GM21825 (cell line): ENCODE results near the gene JUP.
A peak's percentile ranks its signal among the peaks of the same experiment; 100 is the strongest.
"Not testable (repeated sequence)": the region's sequence is repeated elsewhere in the genome, so short reads cannot be mapped to it uniquely, and the experiment has no call there.

Experiments used
- ATAC-seq: cut with Tn5 transposase; IDR thresholded peaks from one replicate; pipeline ENCODE4 v1.9.1; 2021; ENCODE audit warnings: mild to moderate bottlenecking, moderate library complexity; ENCODE audit not compliant: unreplicated experiment

The JUP gene

DNA sequence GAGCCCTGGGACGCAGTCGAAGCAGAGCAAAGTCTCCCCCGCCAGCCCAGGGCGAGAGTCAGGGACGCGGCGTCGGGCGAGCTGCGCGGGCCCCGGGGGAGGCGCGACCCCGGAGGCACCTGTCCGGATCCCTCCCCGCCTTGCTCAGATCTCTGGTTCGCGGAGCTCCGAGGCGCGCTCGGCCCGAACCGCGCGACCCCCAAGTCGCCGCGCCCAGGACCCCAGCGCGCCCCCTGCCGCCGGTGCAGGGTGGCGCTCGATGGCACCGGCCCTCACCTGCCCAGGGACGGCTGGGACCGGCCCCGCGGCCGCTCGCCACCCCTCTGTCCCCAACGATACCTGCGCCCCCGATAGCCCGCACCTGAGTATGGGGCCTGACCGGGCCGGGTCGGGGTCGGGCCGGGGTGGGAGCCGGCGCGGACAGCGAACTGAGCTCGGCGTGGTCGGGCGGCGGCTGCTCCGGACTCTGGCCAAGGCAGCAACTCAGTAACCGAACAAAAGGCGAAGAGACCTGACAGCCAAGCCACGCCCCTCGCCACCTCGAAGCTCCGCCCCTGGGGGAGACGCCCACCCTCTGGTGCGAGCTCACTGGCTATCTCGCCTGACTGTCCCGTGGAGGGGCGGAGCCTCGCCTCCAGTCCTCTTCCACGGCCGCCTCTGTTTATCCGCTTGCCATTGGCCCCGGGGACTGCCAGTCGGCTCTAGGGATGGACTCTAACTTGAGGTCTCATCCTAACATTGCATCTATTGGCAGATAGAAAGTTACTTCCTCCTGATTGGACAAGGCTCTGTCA lies at the start of gene JUP:
Gene JUP (minus strand): TSS at position 485 of the 794 bp plus-strand sequence. CDS start 14,857 bp downstream, outside the sequence.
- no peak for ATAC-seq

DNA sequence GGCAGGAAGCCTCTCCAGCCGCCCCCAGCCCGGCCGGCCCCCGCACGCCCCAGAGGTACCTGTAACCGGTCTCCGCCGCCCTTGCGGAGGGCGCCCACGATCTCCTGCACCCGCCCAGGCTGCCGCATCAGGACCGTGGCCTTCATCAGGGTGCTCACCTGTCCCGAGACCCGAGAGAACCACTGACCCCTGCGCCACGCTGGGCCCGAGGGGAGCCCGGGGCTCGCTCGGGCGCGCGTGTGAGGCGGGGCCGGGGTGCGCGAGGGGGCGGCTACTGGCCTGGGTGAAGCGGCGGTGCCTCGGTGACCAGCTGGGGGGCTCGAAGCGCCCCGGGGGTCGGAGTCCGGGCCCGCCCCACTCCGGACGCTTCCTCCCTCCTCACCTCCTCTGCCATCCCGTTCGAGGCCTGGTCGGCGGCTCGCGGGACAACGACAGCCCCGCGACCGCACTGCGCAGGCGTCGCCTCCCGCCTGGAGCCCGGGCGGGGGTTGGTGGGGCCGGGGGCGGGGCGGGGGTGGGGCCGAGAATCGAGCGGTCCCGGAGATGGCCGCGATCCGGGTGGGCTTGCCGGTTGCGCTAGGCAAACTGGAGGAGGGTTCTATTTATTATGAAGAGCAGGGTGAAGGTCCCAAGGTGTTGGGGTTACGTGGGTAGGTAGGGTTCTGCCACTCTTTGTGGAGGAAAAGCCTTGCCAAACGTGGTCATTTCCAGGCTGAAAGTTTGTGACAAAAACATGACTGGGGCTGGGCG lies 49.5 kb upstream of the JUP start, which contains the start of gene NT5C3B:
Gene NT5C3B (minus strand): TSS at position 433 of the 750 bp plus-strand sequence. CDS start 39 bp downstream, at position 394.
- peak; percentile 74 for ATAC-seq

DNA sequence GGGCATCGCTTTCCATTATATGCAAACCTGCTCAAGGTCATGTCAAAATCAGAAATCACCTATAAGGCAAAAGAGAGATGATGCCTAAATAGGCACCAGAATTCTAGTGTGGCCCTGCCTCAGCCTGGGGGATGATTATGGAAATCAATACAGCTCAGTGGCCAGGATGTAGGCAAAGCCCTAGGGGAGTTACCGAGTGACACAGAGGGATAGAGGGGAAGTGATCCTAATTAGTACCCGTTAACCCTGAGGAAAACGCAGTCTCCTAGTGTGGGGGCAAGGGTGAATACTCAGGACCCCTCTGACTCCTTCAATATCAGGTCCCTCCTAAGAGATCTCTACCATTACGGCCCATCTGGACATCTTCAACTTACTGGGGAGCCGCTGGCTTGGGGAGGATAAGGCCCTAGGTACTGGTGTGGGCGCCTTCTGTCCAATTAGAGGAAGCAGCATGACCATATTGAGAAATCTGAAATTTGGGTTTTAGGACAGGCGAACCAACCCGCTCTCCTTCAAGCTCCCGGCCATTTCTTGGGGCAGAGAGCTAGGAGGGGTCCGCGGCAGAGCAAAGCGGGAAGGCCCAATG lies 48.8 kb upstream of the JUP start:
- ATAC-seq, result peak; percentile 23

DNA sequence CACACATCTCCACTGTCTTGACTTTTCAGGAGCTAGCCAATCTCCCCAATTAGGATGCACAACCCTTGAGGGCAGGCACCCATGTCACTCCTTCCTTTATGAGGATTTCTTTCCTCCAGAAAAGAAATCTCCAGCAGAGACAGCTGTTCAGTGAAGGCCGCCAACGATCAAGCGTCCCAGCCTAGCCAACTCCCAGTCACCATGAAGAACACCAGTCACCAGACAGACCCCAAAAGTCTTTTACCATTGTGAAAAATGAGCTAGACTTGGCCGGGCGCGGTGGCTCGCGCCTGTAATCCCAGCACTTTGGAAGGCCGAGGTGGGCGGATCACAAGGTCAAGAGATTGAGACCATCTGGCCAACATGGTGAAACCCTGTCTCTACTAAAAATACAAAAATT lies 43.5 kb upstream of the JUP start:
- ATAC-seq, result not testable (repeated sequence)

DNA sequence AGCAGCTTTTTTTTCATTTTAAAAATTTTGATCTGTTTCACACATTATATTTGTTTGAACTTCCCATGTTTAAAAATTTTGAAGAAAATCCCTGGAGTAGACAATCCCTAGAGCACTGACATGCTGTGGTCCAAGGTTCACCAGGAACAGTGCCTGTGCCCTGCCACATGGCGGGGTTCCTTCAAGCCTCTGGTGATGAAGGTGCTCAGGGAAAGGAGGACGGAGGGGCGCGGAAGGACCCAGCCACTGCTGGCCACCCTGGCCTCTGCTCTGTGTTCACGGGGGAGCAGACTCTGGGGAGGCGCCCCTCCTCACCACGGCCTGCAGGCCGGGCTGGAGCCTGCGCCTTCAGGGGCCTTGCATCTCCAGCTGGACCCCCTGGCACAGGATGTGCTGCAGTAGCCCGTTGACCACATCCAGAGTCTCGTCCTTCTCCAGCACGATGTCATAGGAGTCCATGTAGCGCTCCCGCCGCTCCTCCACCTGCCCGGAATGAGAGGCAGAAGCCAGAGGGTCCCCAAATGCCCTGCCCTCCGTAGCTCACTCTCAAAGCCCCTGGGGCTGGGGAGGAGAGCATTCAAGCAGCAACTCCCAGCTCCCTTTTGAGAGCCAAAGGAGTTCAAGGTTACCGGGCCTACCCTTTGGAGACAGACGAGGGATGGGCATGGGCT lies 38.8 kb upstream of the JUP start:
- ATAC-seq, result no peak

DNA sequence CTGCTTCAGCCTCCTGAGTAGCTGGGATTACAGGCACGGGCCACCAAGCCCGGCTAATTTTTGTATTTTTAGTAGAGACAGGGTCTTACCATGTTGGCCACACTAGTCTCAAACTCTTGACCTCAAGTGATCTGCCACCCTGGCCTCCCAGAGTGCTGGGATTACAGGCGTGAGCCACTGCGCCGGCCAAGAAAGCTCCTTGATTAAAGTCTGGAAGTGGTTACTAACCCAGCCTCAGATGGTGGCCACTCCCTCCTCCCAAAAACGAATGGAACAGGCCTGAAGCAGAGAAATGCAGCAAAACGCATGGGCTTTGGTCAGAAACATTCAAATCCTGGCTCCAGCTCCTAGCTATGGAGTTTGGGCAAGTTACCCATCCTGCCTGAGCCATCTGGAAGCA lies 37.6 kb upstream of the JUP start:
- ATAC-seq, result no peak

DNA sequence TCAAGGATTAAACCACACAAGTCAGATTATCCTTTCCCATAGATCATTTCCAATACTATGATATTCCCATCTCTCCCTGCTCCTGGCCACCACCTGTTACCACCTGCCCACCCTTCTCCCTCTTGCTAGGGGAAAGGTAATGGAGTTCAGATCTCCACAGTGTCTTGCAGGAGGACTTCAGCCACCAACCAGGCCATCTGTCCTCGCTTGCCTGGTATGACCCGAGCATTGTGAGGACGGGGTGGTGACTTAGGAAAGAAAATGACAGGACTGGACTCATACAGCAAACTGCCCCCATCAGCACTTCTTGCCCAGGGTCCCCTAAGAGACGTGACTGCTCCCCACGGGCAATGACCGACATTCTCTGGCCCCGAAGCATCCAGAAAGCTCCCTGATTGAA lies 37.1 kb upstream of the JUP start:
- no peak for ATAC-seq

DNA sequence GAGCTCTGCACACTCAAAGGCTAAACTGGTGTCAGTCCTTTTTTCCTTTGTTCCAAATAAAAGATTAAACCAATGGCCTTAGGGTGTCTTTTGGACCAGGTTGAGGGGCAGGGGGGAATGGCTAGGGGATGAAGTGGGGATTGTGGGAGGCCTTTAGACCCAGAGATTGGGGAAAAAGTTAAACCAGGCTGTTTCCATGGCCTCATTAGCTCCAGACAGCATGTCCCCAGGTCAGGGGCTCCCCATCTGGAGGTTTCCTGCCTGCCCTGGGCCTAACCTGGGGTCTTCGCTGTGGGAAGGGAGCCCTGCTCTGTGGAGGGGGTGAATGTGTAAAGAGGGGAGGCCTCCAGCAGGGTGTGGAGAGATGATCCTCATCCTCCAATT lies 36.6 kb upstream of the JUP start:
- ATAC-seq, result no peak

DNA sequence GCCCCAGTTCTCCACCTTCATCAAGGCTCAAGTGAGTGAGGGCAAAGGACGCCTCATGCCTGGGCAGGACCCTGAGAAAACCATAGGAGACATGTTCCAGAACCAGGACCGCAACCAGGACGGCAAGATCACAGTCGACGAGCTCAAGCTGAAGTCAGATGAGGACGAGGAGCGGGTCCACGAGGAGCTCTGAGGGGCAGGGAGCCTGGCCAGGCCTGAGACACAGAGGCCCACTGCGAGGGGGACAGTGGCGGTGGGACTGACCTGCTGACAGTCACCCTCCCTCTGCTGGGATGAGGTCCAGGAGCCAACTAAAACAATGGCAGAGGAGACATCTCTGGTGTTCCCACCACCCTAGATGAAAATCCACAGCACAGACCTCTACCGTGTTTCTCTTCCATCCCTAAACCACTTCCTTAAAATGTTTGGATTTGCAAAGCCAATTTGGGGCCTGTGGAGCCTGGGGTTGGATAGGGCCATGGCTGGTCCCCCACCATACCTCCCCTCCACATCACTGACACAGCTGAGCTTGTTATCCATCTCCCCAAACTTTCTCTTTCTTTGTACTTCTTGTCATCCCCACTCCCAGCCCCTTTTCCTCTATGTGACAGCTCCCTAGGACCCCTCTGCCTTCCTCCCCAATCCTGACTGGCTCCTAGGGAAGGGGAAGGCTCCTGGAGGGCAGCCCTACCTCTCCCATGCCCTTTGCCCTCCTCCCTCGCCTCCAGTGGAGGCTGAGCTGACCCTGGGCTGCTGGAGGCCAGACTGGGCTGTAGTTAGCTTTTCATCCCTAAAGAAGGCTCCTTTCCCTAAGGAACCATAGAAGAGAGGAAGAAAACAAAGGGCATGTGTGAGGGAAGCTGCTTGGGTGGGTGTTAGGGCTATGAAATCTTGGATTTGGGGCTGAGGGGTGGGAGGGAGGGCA lies 36.0 kb upstream of the JUP start:
- no peak for ATAC-seq

DNA sequence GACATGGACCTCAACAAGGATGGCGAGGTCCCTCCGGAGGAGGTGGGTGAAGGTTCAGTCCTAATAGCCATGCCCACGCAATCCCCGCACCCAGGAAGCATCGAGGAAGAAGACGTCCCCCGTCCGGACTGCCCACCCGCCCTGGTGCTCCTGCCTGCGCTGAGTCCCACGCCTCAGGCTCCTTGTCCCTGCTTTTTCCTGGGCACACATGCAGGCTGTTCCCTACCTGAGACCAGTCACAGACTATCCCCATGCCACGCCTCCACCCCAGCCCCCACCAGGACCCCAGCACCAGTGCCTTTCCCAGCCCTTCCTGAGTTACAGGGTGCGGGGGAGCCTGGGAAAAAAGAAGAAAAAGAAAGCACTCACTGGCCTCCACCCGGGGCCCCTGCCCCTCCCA lies 35.3 kb upstream of the JUP start:
- ATAC-seq, result no peak

DNA sequence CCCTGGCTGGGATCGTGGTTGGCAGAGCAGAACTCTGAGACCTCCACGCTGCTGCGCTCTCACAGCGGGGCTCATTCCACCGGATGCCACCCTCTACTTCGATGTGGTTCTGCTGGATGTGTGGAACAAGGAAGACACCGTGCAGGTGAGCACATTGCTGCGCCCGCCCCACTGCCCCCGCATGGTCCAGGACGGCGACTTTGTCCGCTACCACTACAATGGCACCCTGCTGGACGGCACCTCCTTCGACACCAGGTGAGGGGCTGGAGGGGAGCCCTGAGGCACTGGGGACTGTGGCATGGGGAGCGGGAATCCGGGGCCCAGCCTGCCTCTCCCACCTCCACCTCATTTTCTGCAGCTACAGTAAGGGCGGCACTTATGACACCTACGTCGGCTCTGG lies 31.5 kb upstream of the JUP start:
- ATAC-seq, result no peak

DNA sequence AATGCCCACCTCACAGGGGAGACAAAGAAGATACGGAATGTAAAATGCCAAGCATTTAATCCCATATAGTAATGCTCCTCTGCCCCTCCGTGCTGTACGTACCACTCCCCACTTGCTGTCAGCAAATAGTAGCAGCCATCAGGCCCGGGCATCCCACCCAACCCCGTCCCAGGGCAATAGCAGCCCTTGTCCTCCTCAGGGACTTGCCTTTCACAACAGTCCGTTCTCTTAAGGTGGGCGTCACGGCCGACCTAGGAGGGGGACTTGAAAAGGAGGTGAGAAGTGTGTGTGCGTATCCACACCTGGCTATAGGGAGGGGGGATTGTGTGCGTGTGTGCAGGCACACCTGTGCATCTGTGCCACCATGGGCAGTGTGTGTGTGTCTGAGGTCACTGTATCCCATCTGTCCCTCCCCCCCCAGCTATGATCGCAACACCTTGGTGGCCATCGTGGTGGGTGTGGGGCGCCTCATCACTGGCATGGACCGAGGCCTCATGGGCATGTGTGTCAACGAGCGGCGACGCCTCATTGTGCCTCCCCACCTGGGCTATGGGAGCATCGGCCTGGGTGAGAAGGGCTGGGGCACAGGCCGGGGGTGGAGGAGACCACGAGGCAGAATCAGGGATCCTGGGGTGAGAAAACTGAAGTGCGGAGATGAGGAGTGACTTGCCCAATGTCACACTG lies 30.3 kb upstream of the JUP start:
- no peak for ATAC-seq

DNA sequence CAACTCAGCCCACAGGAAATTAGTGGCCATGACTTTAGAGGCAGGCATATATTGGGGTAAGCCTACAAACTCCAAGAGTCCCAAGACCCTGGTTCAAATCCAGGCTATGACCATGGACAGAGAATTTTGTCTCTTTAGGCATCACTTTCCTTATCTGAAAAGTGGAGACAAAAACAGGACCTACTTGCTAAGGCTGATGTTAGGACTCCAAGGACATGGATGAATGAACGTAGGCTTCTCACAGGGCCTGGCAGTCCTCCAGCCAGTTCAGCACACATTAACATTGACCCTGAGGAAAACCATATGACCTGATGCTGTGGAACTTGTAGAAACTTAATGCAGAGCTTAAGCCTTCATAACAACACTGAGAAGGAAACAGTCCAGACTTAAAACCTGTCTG lies 27.7 kb upstream of the JUP start:
- no peak for ATAC-seq

DNA sequence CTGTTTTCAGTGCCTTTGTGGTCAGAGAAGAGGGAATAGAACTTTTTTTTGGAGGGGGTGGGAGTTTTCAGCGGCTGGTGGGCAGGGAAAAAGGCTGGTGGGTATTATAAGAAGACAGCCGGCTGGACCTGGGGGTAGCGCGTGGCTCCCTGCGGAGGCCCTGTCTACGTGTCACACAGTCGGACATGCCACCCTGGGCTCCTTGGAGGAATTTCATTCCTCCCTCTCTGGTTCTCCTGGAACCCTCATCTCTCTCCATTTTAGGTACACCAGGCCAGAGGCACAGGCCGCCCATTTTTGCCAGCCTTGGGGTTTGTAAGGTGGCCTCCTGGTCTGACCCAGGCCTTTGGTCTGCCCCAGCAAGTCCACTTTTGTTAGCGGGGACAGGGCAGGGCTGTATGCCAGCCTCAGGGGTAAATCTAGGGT lies 27.2 kb upstream of the JUP start:
- ATAC-seq, result no peak

DNA sequence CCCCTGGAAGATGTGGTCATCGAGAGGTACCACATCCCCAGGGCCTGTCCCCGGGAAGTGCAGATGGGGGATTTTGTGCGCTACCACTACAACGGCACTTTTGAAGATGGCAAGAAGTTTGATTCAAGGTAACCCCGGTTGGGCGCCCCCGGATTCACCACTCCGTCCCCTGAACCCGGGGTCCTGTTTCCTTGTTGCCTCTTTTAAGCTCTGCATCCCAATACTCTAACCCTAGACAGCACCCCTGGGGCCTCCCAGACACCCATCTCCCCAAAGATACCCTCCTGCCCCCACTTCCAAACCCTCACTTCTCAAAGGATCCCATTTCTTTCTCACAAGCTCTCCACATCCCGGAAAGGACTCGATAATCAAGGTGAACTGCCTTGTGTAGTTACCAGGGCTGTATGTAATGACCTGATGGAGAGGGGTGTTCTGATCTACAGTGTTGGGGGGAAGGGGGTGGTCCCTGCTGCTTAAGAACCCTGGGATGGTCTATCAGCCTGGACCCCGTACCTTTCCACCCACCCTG lies 26.7 kb upstream of the JUP start:
- ATAC-seq, result no peak

DNA sequence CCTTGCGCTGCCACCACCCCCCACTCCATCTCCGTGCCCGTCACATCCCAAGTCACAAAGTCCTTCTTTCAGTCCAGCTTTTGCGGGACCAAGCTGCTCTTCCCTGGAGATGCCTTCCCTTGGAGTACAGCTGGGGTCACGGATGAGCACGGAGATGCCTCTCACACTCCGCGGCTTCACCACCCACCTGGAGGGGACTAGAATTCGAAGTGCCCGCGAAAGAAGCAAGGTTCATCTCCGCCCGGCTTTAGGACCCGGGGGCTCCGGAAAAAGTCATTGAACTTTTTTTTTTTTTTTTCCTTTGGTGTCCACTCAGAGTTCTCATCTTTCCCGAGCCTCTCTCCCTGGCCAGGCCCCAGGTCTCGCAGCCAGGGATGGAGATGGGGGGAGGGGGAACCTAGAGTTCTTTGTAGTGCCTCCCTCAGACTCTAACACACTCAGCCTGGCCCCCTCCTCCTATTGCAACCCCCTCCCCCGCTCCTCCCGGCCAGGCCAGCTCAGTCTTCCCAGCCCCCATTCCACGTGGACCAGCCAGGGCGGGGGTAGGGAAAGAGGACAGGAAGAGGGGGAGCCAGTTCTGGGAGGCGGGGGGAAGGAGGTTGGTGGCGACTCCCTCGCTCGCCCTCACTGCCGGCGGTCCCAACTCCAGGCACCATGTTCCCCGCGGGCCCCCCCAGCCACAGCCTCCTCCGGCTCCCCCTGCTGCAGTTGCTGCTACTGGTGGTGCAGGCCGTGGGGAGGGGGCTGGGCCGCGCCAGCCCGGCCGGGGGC lies 26.1 kb upstream of the JUP start, which contains the start of gene FKBP10:
Gene FKBP10 (plus strand): TSS at position 624 of the 771 bp plus-strand sequence. CDS start 31 bp downstream, at position 655.
- no peak for ATAC-seq

DNA sequence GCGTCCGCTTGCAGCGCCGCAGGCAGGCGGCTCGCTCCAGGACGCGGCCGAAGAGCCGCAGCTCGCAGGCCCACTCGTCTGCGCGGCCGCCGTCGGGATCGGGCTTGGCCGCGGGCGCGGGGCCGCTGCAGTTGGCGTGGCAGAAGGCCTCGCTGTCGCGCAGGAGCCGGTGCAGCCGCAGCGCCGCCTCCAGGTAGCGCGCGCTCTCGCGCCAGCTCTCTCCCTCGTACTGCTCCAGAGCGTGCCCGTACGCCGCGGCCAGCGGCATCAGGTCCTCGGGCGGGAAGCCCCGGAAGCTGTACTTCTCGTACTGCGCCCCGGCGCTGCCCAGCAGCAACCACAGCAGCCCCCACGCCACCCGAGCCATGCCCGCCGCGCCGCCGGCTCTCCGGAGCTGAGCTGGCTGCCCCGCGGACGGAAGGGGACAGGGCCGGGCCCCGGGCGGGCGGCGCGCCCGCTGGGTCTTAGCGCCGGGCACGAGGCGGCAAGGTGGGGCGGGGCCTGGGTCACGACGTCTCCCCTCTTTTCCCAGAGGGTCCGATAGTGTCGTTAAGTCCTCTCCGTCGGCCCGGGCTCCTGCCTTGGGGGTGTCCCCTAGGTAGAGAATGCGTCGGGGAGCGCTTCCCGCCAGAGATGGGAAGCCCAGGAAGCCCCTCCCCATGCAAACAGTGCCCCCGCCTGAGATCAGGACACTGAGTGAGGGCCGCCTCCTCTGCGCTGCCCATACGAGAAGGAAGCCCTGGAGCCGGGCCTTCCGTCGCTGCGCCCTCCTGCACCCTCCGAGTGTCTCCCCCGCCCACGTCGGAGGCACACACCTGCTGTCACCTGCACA lies 25.3 kb upstream of the JUP start, which contains the start of gene P3H4:
Gene P3H4 (minus strand): TSS at position 401 of the 832 bp plus-strand sequence. CDS start 34 bp downstream, at position 367.
- peak; percentile 74 for ATAC-seq
